ENCODE results near the gene TBC1D22A. TPM values are rescaled to one million over a fixed set of nuclear protein-coding genes. Genes with fewer than 3 reads are reported as not detected.

TBC1D22A gene
- polyA plus RNA-seq, 1 donor from 2014 or later: 9.3 TPM

DNA sequence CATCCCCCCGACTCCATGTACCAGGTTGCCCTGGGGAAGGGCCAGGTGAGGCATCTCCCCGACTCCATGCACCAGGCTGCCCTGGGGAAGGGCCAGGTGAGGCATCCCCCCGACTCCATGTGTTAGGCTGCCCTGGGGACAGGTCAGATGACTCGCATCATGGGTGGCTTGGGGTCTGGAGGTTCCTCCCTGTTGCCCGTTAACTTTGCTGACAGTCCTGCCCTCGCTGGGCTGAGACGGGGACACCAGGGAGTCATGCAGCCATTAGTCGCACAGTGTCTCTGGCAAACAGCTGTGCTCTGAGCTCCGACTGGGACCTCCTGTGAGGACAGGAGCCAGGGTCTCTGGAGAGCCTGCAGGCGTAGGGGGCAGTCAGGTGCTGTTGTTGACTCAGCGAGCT lies 336.1 kb downstream of the TBC1D22A start:
- H3K9ac ChIP-seq (ENCODE audit: low read length): no peak overlapping the region
- TF ChIP-seq EP300 (conservative IDR thresholded peaks at IDR 0.05; ENCODE audit: poor library complexity, severe bottlenecking) (no peak), POLR2AphosphoS5 (IDR thresholded peaks at IDR 0.05) (no peak), MXI1 (conservative IDR thresholded peaks at IDR 0.05; ENCODE audit: poor library complexity, severe bottlenecking) (no peak), TAF1 (IDR thresholded peaks at IDR 0.05; ENCODE audit: low read depth) (no peak), SMC3 (conservative IDR thresholded peaks at IDR 0.05; ENCODE audit: poor library complexity) (no peak), EZH2 (IDR thresholded peaks at IDR 0.05; ENCODE audit: borderline replicate concordance, insufficient read depth, low read length, poor library complexity, severe bottlenecking) (no peak), CTCF (IDR thresholded peaks at IDR 0.05; ENCODE audit: poor library complexity, severe bottlenecking) (no peak), RAD21 (conservative IDR thresholded peaks at IDR 0.05) (no peak)
- TF ChIP-seq, protein P1, sequence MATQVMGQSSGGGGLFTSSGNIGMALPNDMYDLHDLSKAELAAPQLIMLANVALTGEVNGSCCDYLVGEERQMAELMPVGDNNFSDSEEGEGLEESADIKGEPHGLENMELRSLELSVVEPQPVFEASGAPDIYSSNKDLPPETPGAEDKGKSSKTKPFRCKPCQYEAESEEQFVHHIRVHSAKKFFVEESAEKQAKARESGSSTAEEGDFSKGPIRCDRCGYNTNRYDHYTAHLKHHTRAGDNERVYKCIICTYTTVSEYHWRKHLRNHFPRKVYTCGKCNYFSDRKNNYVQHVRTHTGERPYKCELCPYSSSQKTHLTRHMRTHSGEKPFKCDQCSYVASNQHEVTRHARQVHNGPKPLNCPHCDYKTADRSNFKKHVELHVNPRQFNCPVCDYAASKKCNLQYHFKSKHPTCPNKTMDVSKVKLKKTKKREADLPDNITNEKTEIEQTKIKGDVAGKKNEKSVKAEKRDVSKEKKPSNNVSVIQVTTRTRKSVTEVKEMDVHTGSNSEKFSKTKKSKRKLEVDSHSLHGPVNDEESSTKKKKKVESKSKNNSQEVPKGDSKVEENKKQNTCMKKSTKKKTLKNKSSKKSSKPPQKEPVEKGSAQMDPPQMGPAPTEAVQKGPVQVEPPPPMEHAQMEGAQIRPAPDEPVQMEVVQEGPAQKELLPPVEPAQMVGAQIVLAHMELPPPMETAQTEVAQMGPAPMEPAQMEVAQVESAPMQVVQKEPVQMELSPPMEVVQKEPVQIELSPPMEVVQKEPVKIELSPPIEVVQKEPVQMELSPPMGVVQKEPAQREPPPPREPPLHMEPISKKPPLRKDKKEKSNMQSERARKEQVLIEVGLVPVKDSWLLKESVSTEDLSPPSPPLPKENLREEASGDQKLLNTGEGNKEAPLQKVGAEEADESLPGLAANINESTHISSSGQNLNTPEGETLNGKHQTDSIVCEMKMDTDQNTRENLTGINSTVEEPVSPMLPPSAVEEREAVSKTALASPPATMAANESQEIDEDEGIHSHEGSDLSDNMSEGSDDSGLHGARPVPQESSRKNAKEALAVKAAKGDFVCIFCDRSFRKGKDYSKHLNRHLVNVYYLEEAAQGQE (IDR thresholded peaks at IDR 0.05; ENCODE audit: borderline replicate concordance): no peak
- H3K36me3 ChIP-seq (ENCODE audit: insufficient read depth, low read length): no peaks in the 10 kb centered on the region
- no peaks in the 10 kb centered on the region for H3F3A ChIP-seq (ENCODE audit: insufficient read depth, low read length, poor library complexity, severe bottlenecking)
- H3K4me3 ChIP-seq (ENCODE audit: low read length): no peak overlapping the region
- H2AFZ ChIP-seq (ENCODE audit: low read depth, low read length): no peak overlapping the region
- H3K9me2 ChIP-seq (ENCODE audit: insufficient read depth, low read length): no peaks in the 10 kb centered on the region
- no peaks in the 10 kb centered on the region for H4K20me1 ChIP-seq (ENCODE audit: insufficient read depth)
- no peaks in the 10 kb centered on the region for H3K79me2 ChIP-seq (replicated peaks; ENCODE audit: insufficient read depth, low read length)
- no peak overlapping the region for H3K4me2 ChIP-seq (ENCODE audit: low read length)
- H3K9me3 ChIP-seq (ENCODE audit: low read length): no peaks in the 10 kb centered on the region
- H3K27me3 ChIP-seq (ENCODE audit: insufficient read depth, low read depth, low read length): no peaks in the 10 kb centered on the region
- no peak overlapping the region for H3K27ac ChIP-seq (ENCODE audit: low read length)

DNA sequence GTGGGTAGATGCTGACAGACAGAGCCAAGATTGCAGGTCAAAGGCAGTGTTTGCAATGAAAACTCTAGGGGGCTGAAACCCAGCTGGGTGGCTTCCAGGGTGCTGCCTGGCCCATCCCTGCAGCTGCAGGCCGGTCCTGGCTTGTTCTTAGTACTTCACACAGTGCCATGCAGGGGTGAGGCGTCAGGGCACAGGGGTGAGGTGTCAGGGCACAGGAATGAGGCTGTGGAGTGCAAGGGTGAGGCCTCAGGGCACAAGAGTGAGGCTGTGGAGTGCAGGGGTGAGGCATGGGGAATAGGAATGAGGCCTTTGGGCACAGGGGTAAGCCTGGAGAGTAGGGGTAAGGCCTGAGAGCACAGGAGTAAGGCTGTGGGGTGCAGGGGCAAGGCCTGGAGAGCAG lies 337.6 kb downstream of the TBC1D22A start:
- TF ChIP-seq POLR2AphosphoS5 (IDR thresholded peaks at IDR 0.05) (no peak), EP300 (conservative IDR thresholded peaks at IDR 0.05; ENCODE audit: poor library complexity, severe bottlenecking) (no peak), SMC3 (conservative IDR thresholded peaks at IDR 0.05; ENCODE audit: poor library complexity) (no peak), MXI1 (conservative IDR thresholded peaks at IDR 0.05; ENCODE audit: poor library complexity, severe bottlenecking) (no peak)
- no peaks in the 10 kb centered on the region for H3K79me2 ChIP-seq (replicated peaks; ENCODE audit: insufficient read depth, low read length)
- no peaks in the 10 kb centered on the region for H3K36me3 ChIP-seq (ENCODE audit: insufficient read depth, low read length)
- no peaks in the 10 kb centered on the region for H3K9me2 ChIP-seq (ENCODE audit: insufficient read depth, low read length)
- no peaks in the 10 kb centered on the region for H4K20me1 ChIP-seq (ENCODE audit: insufficient read depth)
- no peaks in the 10 kb centered on the region for H3K27me3 ChIP-seq (ENCODE audit: insufficient read depth, low read depth, low read length)
- no peak overlapping the region for H3K9ac ChIP-seq (ENCODE audit: low read length)
- H2AFZ ChIP-seq (ENCODE audit: low read depth, low read length): no peak overlapping the region
- H3K27ac ChIP-seq (ENCODE audit: low read length): no peak overlapping the region
- no peak overlapping the region for H3K4me3 ChIP-seq (ENCODE audit: low read length)
- H3K4me2 ChIP-seq (ENCODE audit: low read length): no peak overlapping the region
- H3K9me3 ChIP-seq (ENCODE audit: low read length): no peaks in the 10 kb centered on the region
- no peaks in the 10 kb centered on the region for H3F3A ChIP-seq (ENCODE audit: insufficient read depth, low read length, poor library complexity, severe bottlenecking)
